PC-3 (cell line): ENCODE data around the gene TFEB. TPM values are rescaled to one million over a fixed set of nuclear protein-coding genes. Genes with fewer than 3 reads are reported as not detected.

Source experiments
- ATAC-seq: fragments of 200-7000 bp; cut with Tn5 transposase; 2 replicates; pipeline ENCODE4 v1.9.1; 2020; ENCODE audit warnings: mild to moderate bottlenecking, moderate library complexity
- BruUV-seq: library from RNA; stranded (reverse); fragments of 400-500 nt; replicated peaks from 2 replicates; lab custom pipeline; 2021; lab: Mats Ljungman, UMichigan
- CTCF ChIA-PET: fragments of 300-600 bp; sonication (Branson Sonifier 250); formaldehyde crosslinking; loops from one replicate; lab custom pipeline; 2022; ENCODE audit warnings: antibody characterized with exemption; lab: Charles Lee
- POLR2A ChIA-PET: fragments of 300-600 bp; sonication (Branson Sonifier 250); formaldehyde crosslinking; loops from one replicate; lab custom pipeline; 2022; ENCODE audit warnings: antibody characterized with exemption; ENCODE audit not compliant: unreplicated experiment; lab: Charles Lee
- DNase-seq: peaks from one replicate; pipeline ENCODE4 v3.0.0-alpha.2; 2015
- H2AFZ ChIP-seq: fragments of 300-600 bp; sonication (generic); 2 replicates; pipeline ENCODE4 v1.6.0; 2016; ENCODE audit warnings: antibody characterized with exemption, low read length
- H3F3A ChIP-seq: fragments of 300-600 bp; sonication (generic); one replicate; pipeline ENCODE4 v1.6.0; 2017; ENCODE audit warnings: antibody characterized with exemption, low read length, control low read depth, mild to moderate bottlenecking; ENCODE audit not compliant: unreplicated experiment
- H3K27ac ChIP-seq: fragments of 300-600 bp; sonication (generic); 2 replicates; pipeline ENCODE4 v1.5.1; 2016; ENCODE audit warnings: mild to moderate bottlenecking, low read length
- H3K27me3 ChIP-seq: fragments of 300-600 bp; sonication (generic); 2 replicates; pipeline ENCODE4 v1.6.1; 2016; ENCODE audit warnings: low read length, mixed read lengths
- H3K36me3 ChIP-seq: fragments of 300-600 bp; sonication (generic); 2 replicates; pipeline ENCODE4 v1.6.1; 2016; ENCODE audit warnings: low read depth, mixed run types, low read length, mixed read lengths
- H3K4me1 ChIP-seq: fragments of 300-600 bp; sonication (generic); 2 replicates; pipeline ENCODE4 v1.5.1; 2016; ENCODE audit warnings: low read length; ENCODE audit not compliant: insufficient read depth
- H3K4me2 ChIP-seq: fragments of 300-600 bp; sonication (generic); 2 replicates; pipeline ENCODE4 v1.6.0; 2016; ENCODE audit warnings: low read length
- H3K4me3 ChIP-seq: fragments of 300-600 bp; sonication (generic); 2 replicates; pipeline ENCODE4 v1.5.1; 2016; ENCODE audit warnings: mild to moderate bottlenecking, low read length, mixed read lengths
- H3K79me2 ChIP-seq: fragments of 300-600 bp; sonication (generic); 2 replicates; pipeline ENCODE4 v1.6.1; 2017; ENCODE audit warnings: low read length, mixed read lengths
- H3K9ac ChIP-seq: fragments of 300-600 bp; sonication (generic); 2 replicates; pipeline ENCODE4 v1.6.0; 2016; ENCODE audit warnings: mild to moderate bottlenecking, low read length
- H3K9me2 ChIP-seq: fragments of 300-600 bp; sonication (generic); replicated peaks from 2 replicates; pipeline ENCODE4 v1.6.1; 2016; ENCODE audit warnings: mixed run types, low read length, mixed read lengths
- H3K9me3 ChIP-seq: fragments of 300-600 bp; sonication (generic); 2 replicates; pipeline ENCODE4 v1.6.1; 2016; ENCODE audit warnings: low read length, mixed read lengths
- H4K20me1 ChIP-seq: fragments of 300-600 bp; sonication (generic); 2 replicates; pipeline ENCODE4 v1.6.1; 2016; ENCODE audit warnings: low read length, mixed read lengths
- CTCF ChIP-seq: fragments of 300-600 bp; sonication (generic); conservative IDR thresholded peaks from 2 replicates; pipeline ENCODE4 v1.5.1; 2017; ENCODE audit warnings: antibody characterized with exemption, low read depth, mild to moderate bottlenecking, low read length
- EZH2 ChIP-seq: fragments of 300-600 bp; sonication (generic); IDR thresholded peaks from one replicate; pipeline ENCODE4 v1.6.1; 2017; ENCODE audit warnings: antibody characterized with exemption, mild to moderate bottlenecking, low read length; ENCODE audit not compliant: unreplicated experiment
- EZH2phosphoT487 ChIP-seq: fragments of 300-600 bp; sonication (generic); IDR thresholded peaks from 2 replicates; pipeline ENCODE4 v1.6.1; 2018; ENCODE audit warnings: mild to moderate bottlenecking, antibody characterized with exemption, low read length, borderline replicate concordance
- intact Hi-C: fragments of 100-400 bp; cut with micrococcal nuclease; formaldehyde crosslinking; loops from 2 replicates; pipeline ENCODE4 v1.9.0; 2023
- total RNA-seq: library from RNA; depleted of rRNA; stranded (reverse); fragments of >200 nt; gene quantifications from 2 replicates; pipeline ENCODE4 v1.2.3, GENCODE V29; 2014

Gene TFEB
- total RNA-seq, 1 experiment from 2014 or later, result 4.2 TPM

- no peaks in the 10 kb centered on the region for H3K9me2 ChIP-seq
- H3K36me3 ChIP-seq, result no peaks in the 10 kb centered on the region
- no peak for TF ChIP-seq CTCF
- no peak for TF ChIP-seq EZH2
- no peak for TF ChIP-seq EZH2phosphoT487
- BruUV-seq, result no TSS peak
- H4K20me1 ChIP-seq, result no peaks in the 10 kb centered on the region
- ATAC-seq (no peak), DNase-seq (no peak)
- H3K27ac ChIP-seq, result no peak overlapping the region
- no peaks in the 10 kb centered on the region for H3K4me1 ChIP-seq
- no peak overlapping the region for H3K4me2 ChIP-seq
- H3K4me3 ChIP-seq, result no peak overlapping the region
- no peaks in the 10 kb centered on the region for H3F3A ChIP-seq
- no peaks in the 10 kb centered on the region for H3K9me3 ChIP-seq
- no peaks in the 10 kb centered on the region for H3K27me3 ChIP-seq
- H2AFZ ChIP-seq, result no peak overlapping the region
- H3K79me2 ChIP-seq, result no peaks in the 10 kb centered on the region
- intact Hi-C loops, result no loop called here
- ChIA-PET POLR2A (no interaction called here), CTCF (no interaction called here)
- H3K9ac ChIP-seq, result no peak overlapping the region
These were observed 37.3 kb downstream of the TFEB start for GRCh38 chr6:41697861-41698781.

- no peaks in the 10 kb centered on the region for H3K4me1 ChIP-seq
- H3K27me3 ChIP-seq, result no peaks in the 10 kb centered on the region
- CTCF ChIA-PET, result no interaction called here
- H3K4me3 ChIP-seq, result no peak overlapping the region
- ATAC-seq (no peak), DNase-seq (no peak)
- no peaks in the 10 kb centered on the region for H3K36me3 ChIP-seq
- no peak overlapping the region for H3K27ac ChIP-seq
- POLR2A ChIA-PET, result no interaction called here
- TF ChIP-seq CTCF (no peak), EZH2phosphoT487 (no peak), EZH2 (no peak)
- BruUV-seq, result no TSS peak
- H2AFZ ChIP-seq, result no peak overlapping the region
- no peaks in the 10 kb centered on the region for H3K9me2 ChIP-seq
- H3K79me2 ChIP-seq, result no peaks in the 10 kb centered on the region
- no peak overlapping the region for H3K4me2 ChIP-seq
- no peaks in the 10 kb centered on the region for H4K20me1 ChIP-seq
- H3K9me3 ChIP-seq, result no peaks in the 10 kb centered on the region
- H3F3A ChIP-seq, result no peaks in the 10 kb centered on the region
- H3K9ac ChIP-seq, result no peak overlapping the region
- intact Hi-C loops, result no loop called here
These were observed 38.6 kb downstream of the TFEB start for GRCh38 chr6:41696788-41697187.

GRCh38 chr6:41695825-41696224 is 39.6 kb downstream of the TFEB start:
- no peak for ATAC-seq
- no peaks in the 10 kb centered on the region for H3K4me1 ChIP-seq
- no peak overlapping the region for H3K4me3 ChIP-seq
- no peaks in the 10 kb centered on the region for H3F3A ChIP-seq
- H4K20me1 ChIP-seq, result no peaks in the 10 kb centered on the region
- H3K9me2 ChIP-seq, result no peaks in the 10 kb centered on the region
- POLR2A ChIA-PET, result interaction anchor here (0.5 kb wide), 1 partner anchor 393 kb away, joined by 4 read pairs; no protein-coding TSS in a partner anchor
- no peaks in the 10 kb centered on the region for H3K79me2 ChIP-seq
- no peaks in the 10 kb centered on the region for H3K9me3 ChIP-seq
- no TSS peak for BruUV-seq
- no peak overlapping the region for H2AFZ ChIP-seq
- no peak overlapping the region for H3K4me2 ChIP-seq
- no peak overlapping the region for H3K9ac ChIP-seq
- CTCF ChIA-PET, result no interaction called here
- no peak for DNase-seq
- H3K27ac ChIP-seq, result no peak overlapping the region
- TF ChIP-seq EZH2 (no peak), EZH2phosphoT487 (no peak), CTCF (no peak)
- intact Hi-C loops, result no loop called here
- no peaks in the 10 kb centered on the region for H3K36me3 ChIP-seq
- H3K27me3 ChIP-seq, result no peaks in the 10 kb centered on the region
